ENCODE data around the gene KRTAP3-1. TPM values are rescaled to one million over a fixed set of nuclear protein-coding genes. Genes with fewer than 3 reads are reported as not detected.

The KRTAP3-1 gene
- total RNA-seq, 2 donors from 2014 or later, result not detected

DNA sequence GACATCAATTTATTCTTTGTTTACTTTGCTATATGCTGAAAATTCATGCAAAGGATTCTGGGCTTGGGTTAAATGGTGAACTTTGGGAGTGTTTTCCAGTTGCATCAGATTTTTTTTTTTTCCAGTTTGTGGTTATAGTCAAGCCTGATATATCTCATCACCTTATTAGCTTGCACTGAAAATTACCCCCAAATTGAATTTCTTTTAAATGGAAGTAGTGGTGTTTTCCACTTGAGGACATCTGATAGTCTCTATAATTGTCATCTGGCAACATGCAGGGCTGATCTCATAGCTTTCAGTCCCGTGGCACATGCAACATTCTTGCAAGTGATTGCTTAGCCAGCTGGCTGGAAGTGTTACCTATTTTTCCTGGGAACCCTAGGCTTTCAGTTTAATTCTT is 4.7 kb upstream of the KRTAP3-1 start:
- Histone ChIP-seq H3K4me3 (no peak overlapping the region), H3K36me3 (no peaks in the 10 kb centered on the region), H3K4me1 (ENCODE audit: control insufficient read depth in 1 of 2, low read depth in 2 of 2) (no peaks in the 10 kb centered on the region), H3K27ac (no peak overlapping the region), H3K27me3 (replicated peaks; ENCODE audit: insufficient read depth) (no peaks in the 10 kb centered on the region), H3K9me3 (no peaks in the 10 kb centered on the region)
- ATAC-seq (ENCODE audit: insufficient number of reproducible peaks, low FRiP score, low read depth) (no peak), DNase-seq (ENCODE audit: low spot score) (no peak)
- TF ChIP-seq, protein P1, sequence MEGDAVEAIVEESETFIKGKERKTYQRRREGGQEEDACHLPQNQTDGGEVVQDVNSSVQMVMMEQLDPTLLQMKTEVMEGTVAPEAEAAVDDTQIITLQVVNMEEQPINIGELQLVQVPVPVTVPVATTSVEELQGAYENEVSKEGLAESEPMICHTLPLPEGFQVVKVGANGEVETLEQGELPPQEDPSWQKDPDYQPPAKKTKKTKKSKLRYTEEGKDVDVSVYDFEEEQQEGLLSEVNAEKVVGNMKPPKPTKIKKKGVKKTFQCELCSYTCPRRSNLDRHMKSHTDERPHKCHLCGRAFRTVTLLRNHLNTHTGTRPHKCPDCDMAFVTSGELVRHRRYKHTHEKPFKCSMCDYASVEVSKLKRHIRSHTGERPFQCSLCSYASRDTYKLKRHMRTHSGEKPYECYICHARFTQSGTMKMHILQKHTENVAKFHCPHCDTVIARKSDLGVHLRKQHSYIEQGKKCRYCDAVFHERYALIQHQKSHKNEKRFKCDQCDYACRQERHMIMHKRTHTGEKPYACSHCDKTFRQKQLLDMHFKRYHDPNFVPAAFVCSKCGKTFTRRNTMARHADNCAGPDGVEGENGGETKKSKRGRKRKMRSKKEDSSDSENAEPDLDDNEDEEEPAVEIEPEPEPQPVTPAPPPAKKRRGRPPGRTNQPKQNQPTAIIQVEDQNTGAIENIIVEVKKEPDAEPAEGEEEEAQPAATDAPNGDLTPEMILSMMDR (IDR thresholded peaks at IDR 0.05), result no peak

DNA sequence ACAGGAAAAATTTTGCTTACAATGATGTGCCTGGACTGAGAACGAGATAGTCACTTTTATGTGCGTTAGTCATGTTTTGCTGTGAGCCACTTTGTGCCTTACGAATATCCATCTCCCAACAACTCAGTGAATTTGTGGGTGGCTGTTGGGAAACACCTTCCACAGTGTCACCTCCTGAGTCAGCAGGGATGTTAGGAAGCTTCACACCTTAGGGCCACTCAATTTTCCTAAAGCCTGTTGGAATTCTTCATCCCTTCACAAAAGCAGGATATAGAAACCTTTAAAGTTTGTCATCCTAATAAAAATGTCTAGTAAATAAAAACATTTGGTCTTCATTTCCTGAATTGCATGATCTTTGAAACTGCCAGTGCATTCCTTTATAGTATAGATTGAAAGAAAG is 4.3 kb upstream of the KRTAP3-1 start:
- Histone ChIP-seq H3K9me3 (no peaks in the 10 kb centered on the region), H3K27me3 (replicated peaks; ENCODE audit: insufficient read depth) (no peaks in the 10 kb centered on the region), H3K27ac (no peak overlapping the region), H3K4me3 (no peak overlapping the region), H3K36me3 (no peaks in the 10 kb centered on the region), H3K4me1 (ENCODE audit: control insufficient read depth in 1 of 2, low read depth in 2 of 2) (no peaks in the 10 kb centered on the region)
- TF ChIP-seq, protein P1 (IDR thresholded peaks at IDR 0.05), result no peak
- DNase-seq (ENCODE audit: low spot score) (no peak), ATAC-seq (ENCODE audit: insufficient number of reproducible peaks, low FRiP score, low read depth) (no peak)

DNA sequence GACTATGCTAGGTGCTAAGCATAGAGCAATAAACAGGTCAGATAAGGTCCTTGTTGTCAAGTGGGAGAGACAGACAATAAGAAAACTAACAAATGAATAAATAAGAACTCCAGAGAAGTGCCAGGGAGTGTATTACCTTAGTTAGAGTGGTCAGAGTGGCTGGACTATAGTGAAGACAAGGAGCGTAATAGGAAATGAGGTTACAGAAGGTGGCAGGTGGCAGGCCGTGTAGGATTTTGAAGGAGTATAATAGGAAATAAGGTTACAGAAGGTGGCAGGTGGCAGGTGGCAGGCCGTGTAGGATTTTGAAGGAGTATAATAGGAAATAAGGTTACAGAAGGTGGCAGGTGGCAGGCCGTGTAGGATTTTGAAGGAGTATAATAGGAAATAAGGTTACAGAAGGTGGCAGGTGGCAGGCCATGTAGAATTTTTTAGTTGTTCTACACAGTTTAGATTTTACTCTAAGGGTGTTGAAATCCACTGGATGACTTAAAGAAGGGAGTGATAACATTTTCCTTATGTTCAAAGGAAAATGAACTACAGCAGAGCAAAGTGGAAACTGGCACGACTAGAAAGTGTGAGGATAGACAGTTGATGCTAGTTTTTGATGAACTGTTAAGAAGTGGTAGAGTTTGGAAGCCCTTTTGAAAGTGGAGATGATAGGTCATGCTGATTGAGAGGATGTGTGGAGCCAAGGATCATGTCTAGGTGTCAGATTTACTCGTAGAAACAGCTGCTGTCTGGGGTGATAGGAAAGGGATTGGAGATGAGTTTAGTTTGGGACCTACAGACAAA is 3.6 kb upstream of the KRTAP3-1 start:
- H3K27me3 ChIP-seq (replicated peaks; ENCODE audit: insufficient read depth), result no peaks in the 10 kb centered on the region
- ATAC-seq (ENCODE audit: insufficient number of reproducible peaks, low FRiP score, low read depth), result no peak
- no peak overlapping the region for H3K27ac ChIP-seq
- H3K4me3 ChIP-seq, result no peak overlapping the region
- H3K9me3 ChIP-seq, result no peaks in the 10 kb centered on the region
- no peak for DNase-seq (ENCODE audit: low spot score)
- H3K36me3 ChIP-seq, result no peaks in the 10 kb centered on the region
- H3K4me1 ChIP-seq (ENCODE audit: control insufficient read depth in 1 of 2, low read depth in 2 of 2), result no peaks in the 10 kb centered on the region
- TF ChIP-seq, protein P1 (IDR thresholded peaks at IDR 0.05), result no peak

DNA sequence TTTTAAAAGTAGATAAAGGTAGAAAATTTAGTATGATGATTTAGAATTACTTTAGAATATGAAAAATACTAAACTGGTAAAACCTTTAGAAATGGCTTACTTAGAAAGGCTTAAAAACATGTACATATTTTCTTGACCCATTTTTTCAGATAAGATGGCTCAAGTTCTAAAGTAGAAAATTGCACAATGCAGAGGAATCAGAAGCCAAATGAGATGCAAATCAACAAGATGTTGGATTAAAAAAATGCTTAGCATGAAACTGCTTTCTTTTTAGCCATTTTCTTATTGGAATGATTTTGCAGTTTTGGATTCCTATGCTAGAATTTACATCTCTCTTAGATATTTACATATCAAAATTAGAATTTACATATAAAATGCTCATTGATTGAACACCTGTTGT is 1.5 kb upstream of the KRTAP3-1 start:
- H3K27ac ChIP-seq, result no peak overlapping the region
- H3K4me1 ChIP-seq (ENCODE audit: control insufficient read depth in 1 of 2, low read depth in 2 of 2), result no peaks in the 10 kb centered on the region
- no peaks in the 10 kb centered on the region for H3K36me3 ChIP-seq
- DNase-seq (ENCODE audit: low spot score), result no peak
- no peak for ATAC-seq (ENCODE audit: insufficient number of reproducible peaks, low FRiP score, low read depth)
- TF ChIP-seq, protein P1 (IDR thresholded peaks at IDR 0.05), result no peak
- no peaks in the 10 kb centered on the region for H3K9me3 ChIP-seq
- no peaks in the 10 kb centered on the region for H3K27me3 ChIP-seq (replicated peaks; ENCODE audit: insufficient read depth)
- H3K4me3 ChIP-seq, result no peak overlapping the region

DNA sequence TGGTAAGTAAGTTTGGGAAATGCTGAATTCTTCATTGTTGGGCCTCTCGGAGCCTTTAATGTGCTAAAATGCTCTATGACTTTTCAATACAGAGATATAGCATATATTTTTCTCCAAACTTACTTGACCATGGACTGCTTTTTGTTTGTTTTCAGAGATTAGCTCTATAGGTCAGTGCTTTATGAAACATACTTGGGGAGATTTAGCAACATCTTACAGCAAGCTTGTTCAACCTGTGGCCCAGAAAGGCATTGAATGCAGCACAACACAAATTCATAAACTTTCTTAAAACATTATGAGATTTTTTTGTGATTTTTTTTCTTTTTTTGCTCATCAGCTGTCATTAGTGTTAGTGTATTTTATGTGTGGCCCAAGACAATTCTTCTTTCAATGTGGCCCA is 1.0 kb upstream of the KRTAP3-1 start:
- no peak for DNase-seq (ENCODE audit: low spot score)
- Histone ChIP-seq H3K4me1 (ENCODE audit: control insufficient read depth in 1 of 2, low read depth in 2 of 2) (no peaks in the 10 kb centered on the region), H3K27ac (no peak overlapping the region), H3K36me3 (no peaks in the 10 kb centered on the region), H3K27me3 (replicated peaks; ENCODE audit: insufficient read depth) (no peaks in the 10 kb centered on the region), H3K4me3 (no peak overlapping the region), H3K9me3 (no peaks in the 10 kb centered on the region)
- TF ChIP-seq, protein P1 (IDR thresholded peaks at IDR 0.05), result no peak
- ATAC-seq (ENCODE audit: insufficient number of reproducible peaks, low FRiP score, low read depth), result no peak

Data from thoracic aorta (tissue), 2 donors.